ENCODE measurements around the gene MRPS33. TPM values are rescaled to one million over a fixed set of nuclear protein-coding genes. Genes with fewer than 3 reads are reported as not detected.
"Not testable (repeated sequence)": the region's sequence is repeated elsewhere in the genome, so short reads cannot be mapped to it uniquely, and the experiment has no call there.

The MRPS33 gene
- total RNA-seq, 1 donor from 2014 or later: 32.2 TPM

DNA sequence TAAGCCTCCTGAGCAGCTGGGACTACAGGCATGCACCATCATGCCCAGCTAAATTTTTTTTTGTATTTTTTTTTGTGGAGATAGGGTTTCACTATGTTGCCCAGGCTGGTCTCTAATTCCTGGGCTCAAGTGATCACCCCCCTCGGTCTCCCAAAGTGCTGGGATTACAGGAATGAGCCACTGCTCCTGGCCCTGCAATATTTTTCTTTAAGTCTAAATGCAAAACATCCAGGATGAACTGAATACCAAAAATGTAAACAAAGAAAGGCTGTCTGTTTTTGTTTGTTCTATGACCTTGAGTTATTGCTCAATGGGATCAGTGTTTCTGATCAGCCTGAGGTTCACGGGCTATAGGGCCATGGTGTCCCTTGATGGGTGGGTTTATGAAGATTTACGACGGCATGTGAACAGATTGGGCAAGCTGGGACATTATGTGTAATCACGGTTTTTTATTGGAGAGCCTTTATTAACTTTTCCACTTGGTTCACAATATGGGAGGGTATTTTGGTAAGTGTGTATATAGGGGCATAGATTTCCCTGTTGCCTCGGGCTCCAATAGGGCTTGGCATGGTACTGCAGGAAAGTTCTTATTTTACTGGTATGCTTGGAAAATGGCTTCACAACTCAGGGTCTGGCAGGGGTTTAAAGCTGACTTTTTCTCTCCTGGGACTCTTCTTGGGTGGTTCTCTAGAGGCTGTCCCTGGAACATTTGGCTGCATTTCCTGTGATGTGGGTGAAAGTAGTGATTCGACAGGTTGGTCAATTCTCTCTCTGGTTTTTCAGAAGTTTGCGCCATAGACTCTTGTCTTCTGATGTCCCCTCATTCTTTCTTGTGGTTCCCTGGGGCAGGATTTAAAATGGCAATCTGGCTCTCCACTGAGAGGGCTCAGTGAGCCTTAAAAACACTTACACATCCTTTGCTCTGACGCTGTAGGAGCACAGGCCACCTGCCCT, 41.6 kb downstream of the MRPS33 start:
- peaks cover 3% of the 10 kb centered on the region for H3K27me3 Mint-ChIP-seq (ENCODE audit: unreplicated experiment)
- H3K9me3 Mint-ChIP-seq (ENCODE audit: unreplicated experiment): no peaks in the 10 kb centered on the region
- H3K36me3 Mint-ChIP-seq (ENCODE audit: low read depth, unreplicated experiment): no peaks in the 10 kb centered on the region
- no peak for DNase-seq (ENCODE audit: low spot score)
- H3K27ac Mint-ChIP-seq (ENCODE audit: unreplicated experiment): no peak overlapping the region
- TF ChIP-seq, protein P1, sequence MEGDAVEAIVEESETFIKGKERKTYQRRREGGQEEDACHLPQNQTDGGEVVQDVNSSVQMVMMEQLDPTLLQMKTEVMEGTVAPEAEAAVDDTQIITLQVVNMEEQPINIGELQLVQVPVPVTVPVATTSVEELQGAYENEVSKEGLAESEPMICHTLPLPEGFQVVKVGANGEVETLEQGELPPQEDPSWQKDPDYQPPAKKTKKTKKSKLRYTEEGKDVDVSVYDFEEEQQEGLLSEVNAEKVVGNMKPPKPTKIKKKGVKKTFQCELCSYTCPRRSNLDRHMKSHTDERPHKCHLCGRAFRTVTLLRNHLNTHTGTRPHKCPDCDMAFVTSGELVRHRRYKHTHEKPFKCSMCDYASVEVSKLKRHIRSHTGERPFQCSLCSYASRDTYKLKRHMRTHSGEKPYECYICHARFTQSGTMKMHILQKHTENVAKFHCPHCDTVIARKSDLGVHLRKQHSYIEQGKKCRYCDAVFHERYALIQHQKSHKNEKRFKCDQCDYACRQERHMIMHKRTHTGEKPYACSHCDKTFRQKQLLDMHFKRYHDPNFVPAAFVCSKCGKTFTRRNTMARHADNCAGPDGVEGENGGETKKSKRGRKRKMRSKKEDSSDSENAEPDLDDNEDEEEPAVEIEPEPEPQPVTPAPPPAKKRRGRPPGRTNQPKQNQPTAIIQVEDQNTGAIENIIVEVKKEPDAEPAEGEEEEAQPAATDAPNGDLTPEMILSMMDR (IDR thresholded peaks at IDR 0.05; ENCODE audit: unreplicated experiment): no peak
- no peak overlapping the region for H3K4me3 Mint-ChIP-seq (ENCODE audit: unreplicated experiment)
- H3K4me1 Mint-ChIP-seq (ENCODE audit: unreplicated experiment): no peaks in the 10 kb centered on the region

DNA sequence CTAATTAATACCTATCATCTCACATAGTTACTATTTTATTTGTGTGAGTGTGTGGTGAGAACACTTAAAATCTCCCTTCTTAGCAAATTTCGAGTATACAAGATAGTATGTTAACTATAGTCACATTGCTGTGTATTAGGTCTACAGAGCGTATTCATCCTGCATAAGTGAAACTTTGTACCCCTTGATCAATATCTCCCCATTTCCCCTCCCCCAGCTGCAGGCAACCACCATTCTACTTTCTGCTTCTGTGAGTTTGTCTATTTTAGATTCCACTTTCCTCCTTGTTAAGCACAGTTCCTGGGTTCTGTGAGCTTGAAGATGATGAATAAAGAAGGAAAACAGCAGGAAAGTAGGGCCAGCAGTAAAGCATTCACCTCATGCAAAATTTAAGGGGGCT, 42.4 kb downstream of the MRPS33 start:
- no peak for DNase-seq (ENCODE audit: low spot score)
- no peak overlapping the region for H3K4me3 Mint-ChIP-seq (ENCODE audit: unreplicated experiment)
- H3K36me3 Mint-ChIP-seq (ENCODE audit: low read depth, unreplicated experiment): no peaks in the 10 kb centered on the region
- no peaks in the 10 kb centered on the region for H3K9me3 Mint-ChIP-seq (ENCODE audit: unreplicated experiment)
- no peaks in the 10 kb centered on the region for H3K4me1 Mint-ChIP-seq (ENCODE audit: unreplicated experiment)
- H3K27me3 Mint-ChIP-seq (ENCODE audit: unreplicated experiment): peaks cover 3% of the 10 kb centered on the region
- TF ChIP-seq, protein P1 (IDR thresholded peaks at IDR 0.05; ENCODE audit: unreplicated experiment): no peak
- no peak overlapping the region for H3K27ac Mint-ChIP-seq (ENCODE audit: unreplicated experiment)

GRCh38 chr7:140967438-140967837, 47.3 kb downstream of the MRPS33 start:
- Mint-ChIP-seq H3K36me3 (ENCODE audit: low read depth, unreplicated experiment) (no peaks in the 10 kb centered on the region), H3K27ac (ENCODE audit: unreplicated experiment) (no peak overlapping the region), H3K4me3 (ENCODE audit: unreplicated experiment) (no peak overlapping the region), H3K4me1 (ENCODE audit: unreplicated experiment) (no peaks in the 10 kb centered on the region), H3K9me3 (ENCODE audit: unreplicated experiment) (no peaks in the 10 kb centered on the region), H3K27me3 (ENCODE audit: unreplicated experiment) (no peaks in the 10 kb centered on the region)
- TF ChIP-seq, protein P1 (IDR thresholded peaks at IDR 0.05; ENCODE audit: unreplicated experiment): no peak
- DNase-seq (ENCODE audit: low spot score): no peak

DNA sequence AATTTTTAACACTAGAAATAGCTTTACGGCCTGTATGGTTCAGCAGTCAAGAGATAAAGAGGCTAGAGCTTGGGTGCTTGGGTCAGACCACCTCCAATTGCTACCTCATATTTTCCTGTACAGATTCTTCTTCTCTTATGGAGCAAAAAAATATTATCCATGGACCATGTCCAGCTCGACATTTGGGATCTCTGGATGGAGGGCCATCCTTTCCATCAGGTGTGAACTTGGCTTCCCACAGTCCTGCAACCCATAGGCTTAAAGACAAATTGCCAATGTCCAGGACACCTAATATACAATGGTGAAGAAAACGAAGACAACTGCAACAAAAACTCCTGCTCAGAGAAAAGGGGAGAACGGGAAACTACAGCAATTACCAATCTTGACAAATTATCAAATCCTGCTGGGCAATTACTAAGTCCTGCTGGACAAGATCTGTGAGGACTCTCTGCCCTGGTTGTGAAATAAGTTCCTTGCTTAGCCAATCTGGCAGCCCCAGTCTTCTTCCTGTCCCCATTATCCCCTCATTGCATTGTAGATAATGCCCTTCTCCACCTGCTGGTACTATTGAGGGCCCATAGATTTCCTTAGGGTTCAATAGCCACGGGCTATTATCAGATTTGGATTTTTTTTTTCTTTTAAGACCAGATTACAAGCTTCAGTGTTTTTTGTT, 48.1 kb downstream of the MRPS33 start:
- no peaks in the 10 kb centered on the region for H3K9me3 Mint-ChIP-seq (ENCODE audit: unreplicated experiment)
- TF ChIP-seq, protein P1 (IDR thresholded peaks at IDR 0.05; ENCODE audit: unreplicated experiment): no peak
- no peak for DNase-seq (ENCODE audit: low spot score)
- H3K4me3 Mint-ChIP-seq (ENCODE audit: unreplicated experiment): no peak overlapping the region
- no peak overlapping the region for H3K27ac Mint-ChIP-seq (ENCODE audit: unreplicated experiment)
- H3K27me3 Mint-ChIP-seq (ENCODE audit: unreplicated experiment): no peaks in the 10 kb centered on the region
- no peaks in the 10 kb centered on the region for H3K36me3 Mint-ChIP-seq (ENCODE audit: low read depth, unreplicated experiment)
- no peaks in the 10 kb centered on the region for H3K4me1 Mint-ChIP-seq (ENCODE audit: unreplicated experiment)

DNA sequence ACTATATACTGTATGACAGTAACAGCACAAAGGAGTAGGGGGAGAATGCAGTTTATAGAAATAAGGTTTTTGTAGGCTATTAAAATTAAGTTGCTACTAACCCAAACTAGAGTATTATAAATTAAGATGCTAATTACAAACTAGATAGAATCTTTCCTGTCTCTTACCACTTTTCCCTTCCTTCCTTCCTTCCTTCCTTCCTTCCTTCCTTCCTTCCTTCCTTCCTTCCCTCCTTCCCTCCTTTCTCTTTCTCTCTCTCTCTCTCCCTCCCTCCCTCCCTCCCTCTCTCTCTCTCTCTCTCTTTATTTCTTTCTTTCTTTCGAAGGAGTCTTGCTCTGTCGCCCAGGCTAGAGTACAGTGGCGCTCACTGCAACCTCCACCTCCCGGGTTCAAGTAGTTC, 53.6 kb downstream of the MRPS33 start:
- Mint-ChIP-seq H3K27me3 (ENCODE audit: unreplicated experiment) (no peaks in the 10 kb centered on the region), H3K9me3 (ENCODE audit: unreplicated experiment) (peaks cover 5% of the 10 kb centered on the region), H3K4me1 (ENCODE audit: unreplicated experiment) (no peaks in the 10 kb centered on the region), H3K27ac (ENCODE audit: unreplicated experiment) (no peak overlapping the region), H3K36me3 (ENCODE audit: low read depth, unreplicated experiment) (no peaks in the 10 kb centered on the region), H3K4me3 (ENCODE audit: unreplicated experiment) (no peak overlapping the region)
- no peak for DNase-seq (ENCODE audit: low spot score)
- TF ChIP-seq, protein P1 (IDR thresholded peaks at IDR 0.05; ENCODE audit: unreplicated experiment): no peak

- H3K4me3 Mint-ChIP-seq (ENCODE audit: unreplicated experiment); H3K27me3 Mint-ChIP-seq (ENCODE audit: unreplicated experiment); H3K9me3 Mint-ChIP-seq (ENCODE audit: unreplicated experiment); H3K36me3 Mint-ChIP-seq (ENCODE audit: low read depth, unreplicated experiment); DNase-seq (ENCODE audit: low spot score); H3K4me1 Mint-ChIP-seq (ENCODE audit: unreplicated experiment); H3K27ac Mint-ChIP-seq (ENCODE audit: unreplicated experiment): not testable (repeated sequence)
Observed at GRCh38 chr7:140956997-140957396, 57.8 kb downstream of the MRPS33 start.

All from endothelial cell (in vitro differentiated cells).